Measurements from ENCODE around the gene CD99L2.

Gene CD99L2

DNA sequence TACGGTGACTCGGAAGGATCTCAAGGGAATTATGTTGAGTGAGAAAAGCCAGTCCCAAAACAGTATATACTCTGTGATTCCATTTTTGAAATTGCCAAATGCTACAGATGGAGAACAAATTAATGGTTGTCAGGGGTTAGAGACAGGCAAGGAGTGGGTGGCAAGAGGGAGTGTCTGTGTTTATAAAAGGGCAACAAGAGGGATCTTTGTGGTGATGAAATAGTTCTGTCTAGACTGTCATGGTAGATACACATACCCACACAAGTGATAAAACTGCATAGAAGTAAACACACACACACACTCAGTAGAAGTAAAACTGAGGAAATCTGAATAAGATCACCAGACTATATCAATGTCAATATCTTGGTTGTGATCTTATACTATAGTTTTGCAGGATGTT is 92.7 kb downstream of the CD99L2 start:
- no peaks in the 10 kb centered on the region for H3K4me1 ChIP-seq (ENCODE audit: control insufficient read depth, insufficient read depth, low read length)
- no peak overlapping the region for H3K9ac ChIP-seq (ENCODE audit: low read length in 2 of 2)
- no peaks in the 10 kb centered on the region for H3K36me3 ChIP-seq (ENCODE audit: control insufficient read depth in 2 of 2, insufficient read depth in 2 of 2, low read length in 2 of 2)
- no peaks in the 10 kb centered on the region for H3K27me3 ChIP-seq (ENCODE audit: control insufficient read depth in 1 of 2, insufficient read depth in 2 of 2, low read length in 2 of 2)
- no peak overlapping the region for H3K4me3 ChIP-seq (ENCODE audit: low read length in 2 of 2)
- H3K27ac ChIP-seq (ENCODE audit: low read length): no peak overlapping the region
- no peaks in the 10 kb centered on the region for H3K9me3 ChIP-seq (ENCODE audit: control insufficient read depth in 2 of 2, low read length in 2 of 2)

DNA sequence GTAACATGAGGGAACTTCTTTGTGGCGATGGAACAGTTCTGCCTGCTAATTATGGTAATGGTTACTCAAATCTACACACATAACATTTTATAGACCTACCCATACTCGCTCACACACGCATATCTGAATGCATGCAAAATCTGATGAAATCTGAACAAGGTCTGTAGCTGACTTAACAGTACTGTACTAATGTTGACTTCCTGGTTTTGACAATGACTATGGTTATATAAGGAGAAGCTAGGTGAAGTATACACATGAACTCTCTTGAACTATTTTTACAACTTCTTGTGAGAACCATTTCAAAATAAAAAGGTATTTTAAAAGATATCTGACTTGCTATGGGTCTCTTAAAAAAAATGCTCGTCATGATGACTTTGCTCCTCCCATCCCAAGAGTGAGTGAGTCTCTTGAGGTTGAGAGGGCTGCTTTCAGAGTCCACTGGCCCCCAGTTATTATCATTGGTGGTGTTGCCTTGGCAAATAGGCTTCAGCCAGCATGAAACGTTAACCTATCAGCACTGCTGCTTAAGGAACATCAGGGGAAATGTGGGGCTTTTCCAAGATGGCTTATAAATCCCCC is 105.4 kb downstream of the CD99L2 start:
- no peak overlapping the region for H3K4me3 ChIP-seq (ENCODE audit: low read length in 2 of 2)
- no peak overlapping the region for H3K27ac ChIP-seq (ENCODE audit: low read length)
- H3K9me3 ChIP-seq (ENCODE audit: control insufficient read depth in 2 of 2, low read length in 2 of 2): no peaks in the 10 kb centered on the region
- peaks cover 2 to 8% of the 10 kb centered on the region in 2 donors for H3K36me3 ChIP-seq (ENCODE audit: control insufficient read depth in 2 of 2, insufficient read depth in 2 of 2, low read length in 2 of 2)
- no peaks in the 10 kb centered on the region for H3K27me3 ChIP-seq (ENCODE audit: control insufficient read depth in 1 of 2, insufficient read depth in 2 of 2, low read length in 2 of 2)
- no peak overlapping the region for H3K9ac ChIP-seq (ENCODE audit: low read length in 2 of 2)
- no peaks in the 10 kb centered on the region for H3K4me1 ChIP-seq (ENCODE audit: control insufficient read depth, insufficient read depth, low read length)

DNA sequence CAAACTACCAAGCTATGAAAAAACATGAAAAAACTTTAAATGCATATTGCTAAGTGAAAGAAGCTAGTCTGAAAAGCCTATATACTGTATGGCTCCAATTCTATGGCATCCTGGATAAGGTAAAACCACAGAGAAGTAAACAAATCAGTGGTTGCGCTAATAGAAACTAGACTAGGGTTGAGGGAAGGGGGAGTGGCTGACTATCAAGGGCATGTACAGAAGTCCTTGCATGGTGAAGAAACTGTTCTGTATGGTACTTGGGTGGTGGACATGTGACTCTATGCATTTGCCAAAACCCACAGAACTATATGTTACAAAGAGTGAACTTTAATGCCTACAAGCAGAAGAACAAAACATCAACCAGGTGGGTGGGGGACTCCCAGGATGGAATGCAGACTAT is 108.4 kb downstream of the CD99L2 start:
- no peak overlapping the region for H3K27ac ChIP-seq (ENCODE audit: low read length)
- H3K9me3 ChIP-seq (ENCODE audit: control insufficient read depth in 2 of 2, low read length in 2 of 2): no peaks in the 10 kb centered on the region
- no peak overlapping the region for H3K9ac ChIP-seq (ENCODE audit: low read length in 2 of 2)
- H3K4me3 ChIP-seq (ENCODE audit: low read length in 2 of 2): no peak overlapping the region
- H3K27me3 ChIP-seq (ENCODE audit: control insufficient read depth in 1 of 2, insufficient read depth in 2 of 2, low read length in 2 of 2): no peaks in the 10 kb centered on the region
- peaks cover 2 to 8% of the 10 kb centered on the region in 2 donors for H3K36me3 ChIP-seq (ENCODE audit: control insufficient read depth in 2 of 2, insufficient read depth in 2 of 2, low read length in 2 of 2)
- H3K4me1 ChIP-seq (ENCODE audit: control insufficient read depth, insufficient read depth, low read length): no peaks in the 10 kb centered on the region

DNA sequence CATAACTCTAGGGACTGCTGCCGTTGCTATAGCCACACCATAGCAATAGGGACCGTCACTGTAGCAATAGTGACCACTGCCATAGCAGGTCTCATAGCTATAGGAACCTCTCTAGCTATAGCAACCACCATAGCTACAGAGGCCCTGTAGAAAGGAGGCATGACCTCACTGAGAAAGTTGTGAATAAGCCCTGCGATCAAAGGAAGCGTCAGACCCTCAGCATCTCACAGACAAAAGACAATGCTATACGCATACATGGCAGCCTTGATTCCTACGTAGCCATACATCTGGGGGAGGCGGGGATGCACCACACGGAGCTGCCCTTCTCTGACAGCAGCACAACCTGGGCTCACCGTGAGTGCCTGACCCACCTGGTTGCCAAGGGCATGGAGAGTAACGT is 116.8 kb downstream of the CD99L2 start:
- Histone ChIP-seq H3K27me3 (ENCODE audit: control insufficient read depth in 1 of 2, insufficient read depth in 2 of 2, low read length in 2 of 2) (no peaks in the 10 kb centered on the region), H3K4me3 (ENCODE audit: low read length in 2 of 2) (no peak overlapping the region), H3K36me3 (ENCODE audit: control insufficient read depth in 2 of 2, insufficient read depth in 2 of 2, low read length in 2 of 2) (no peaks in the 10 kb centered on the region), H3K4me1 (ENCODE audit: control insufficient read depth, insufficient read depth, low read length) (no peaks in the 10 kb centered on the region), H3K9me3 (ENCODE audit: control insufficient read depth in 2 of 2, low read length in 2 of 2) (no peaks in the 10 kb centered on the region), H3K27ac (ENCODE audit: low read length) (no peak overlapping the region), H3K9ac (ENCODE audit: low read length in 2 of 2) (no peak overlapping the region)

DNA sequence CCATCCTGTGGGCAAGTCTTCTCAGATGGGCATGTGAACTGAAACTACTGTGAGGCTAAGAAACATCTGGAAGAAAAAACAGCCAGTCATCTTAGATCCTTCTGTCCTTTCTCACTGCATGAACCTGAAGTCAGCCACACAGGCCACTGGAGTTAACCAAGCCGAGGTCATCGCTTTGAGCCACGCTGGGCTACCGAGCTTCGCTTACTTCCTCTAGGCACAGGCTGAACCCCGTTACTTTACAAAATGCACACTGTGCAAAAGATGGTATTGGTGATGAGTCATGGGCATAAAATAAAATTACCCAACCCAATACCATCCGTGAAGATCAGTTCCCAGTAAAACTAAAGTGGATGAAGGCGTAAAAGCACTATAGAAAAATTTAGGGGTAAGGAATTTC is 119.1 kb downstream of the CD99L2 start:
- Histone ChIP-seq H3K9ac (ENCODE audit: low read length in 2 of 2) (no peak overlapping the region), H3K9me3 (ENCODE audit: control insufficient read depth in 2 of 2, low read length in 2 of 2) (no peaks in the 10 kb centered on the region), H3K27ac (ENCODE audit: low read length) (no peak overlapping the region), H3K4me1 (ENCODE audit: control insufficient read depth, insufficient read depth, low read length) (peaks cover 3% of the 10 kb centered on the region), H3K27me3 (ENCODE audit: control insufficient read depth in 1 of 2, insufficient read depth in 2 of 2, low read length in 2 of 2) (no peaks in the 10 kb centered on the region), H3K4me3 (ENCODE audit: low read length in 2 of 2) (no peak overlapping the region), H3K36me3 (ENCODE audit: control insufficient read depth in 2 of 2, insufficient read depth in 2 of 2, low read length in 2 of 2) (no peaks in the 10 kb centered on the region)

DNA sequence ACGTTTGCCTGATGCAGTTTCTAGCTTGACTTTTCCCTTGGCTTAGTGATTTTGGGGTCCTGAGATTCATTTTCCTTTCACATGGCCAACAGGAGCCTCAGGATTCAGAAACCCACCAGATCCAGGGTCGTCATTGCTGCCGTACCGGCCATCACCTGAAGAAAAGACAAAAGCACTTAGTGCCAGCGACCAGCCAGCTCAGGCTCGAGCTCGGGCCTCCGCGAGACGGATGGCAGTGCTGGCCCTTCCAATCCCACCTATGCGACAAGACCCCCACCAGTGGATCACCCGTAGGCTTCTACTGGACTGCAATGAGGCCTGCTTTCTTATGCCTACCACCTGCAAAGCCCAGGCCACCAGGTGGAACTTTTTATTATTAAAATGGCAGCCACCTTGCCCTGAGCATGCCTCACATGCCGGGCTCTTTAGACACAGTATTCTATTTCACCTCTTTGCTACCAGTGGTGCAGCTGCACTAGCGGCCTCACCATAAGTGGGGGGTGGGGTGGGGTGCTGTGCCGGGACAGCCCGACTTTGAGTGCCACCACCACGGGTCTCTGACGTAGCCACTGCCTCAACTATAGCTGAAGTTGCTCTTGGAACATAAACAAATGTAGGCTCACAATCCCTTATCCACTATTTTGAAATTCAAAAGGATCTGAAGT is 121.0 kb downstream of the CD99L2 start:
- no peaks in the 10 kb centered on the region for H3K36me3 ChIP-seq (ENCODE audit: control insufficient read depth in 2 of 2, insufficient read depth in 2 of 2, low read length in 2 of 2)
- no peaks in the 10 kb centered on the region for H3K9me3 ChIP-seq (ENCODE audit: control insufficient read depth in 2 of 2, low read length in 2 of 2)
- H3K9ac ChIP-seq (ENCODE audit: low read length in 2 of 2): no peak overlapping the region
- no peak overlapping the region for H3K27ac ChIP-seq (ENCODE audit: low read length)
- peaks cover 5% of the 10 kb centered on the region for H3K4me1 ChIP-seq (ENCODE audit: control insufficient read depth, insufficient read depth, low read length)
- H3K27me3 ChIP-seq (ENCODE audit: control insufficient read depth in 1 of 2, insufficient read depth in 2 of 2, low read length in 2 of 2): no peaks in the 10 kb centered on the region
- no peak overlapping the region for H3K4me3 ChIP-seq (ENCODE audit: low read length in 2 of 2)

DNA sequence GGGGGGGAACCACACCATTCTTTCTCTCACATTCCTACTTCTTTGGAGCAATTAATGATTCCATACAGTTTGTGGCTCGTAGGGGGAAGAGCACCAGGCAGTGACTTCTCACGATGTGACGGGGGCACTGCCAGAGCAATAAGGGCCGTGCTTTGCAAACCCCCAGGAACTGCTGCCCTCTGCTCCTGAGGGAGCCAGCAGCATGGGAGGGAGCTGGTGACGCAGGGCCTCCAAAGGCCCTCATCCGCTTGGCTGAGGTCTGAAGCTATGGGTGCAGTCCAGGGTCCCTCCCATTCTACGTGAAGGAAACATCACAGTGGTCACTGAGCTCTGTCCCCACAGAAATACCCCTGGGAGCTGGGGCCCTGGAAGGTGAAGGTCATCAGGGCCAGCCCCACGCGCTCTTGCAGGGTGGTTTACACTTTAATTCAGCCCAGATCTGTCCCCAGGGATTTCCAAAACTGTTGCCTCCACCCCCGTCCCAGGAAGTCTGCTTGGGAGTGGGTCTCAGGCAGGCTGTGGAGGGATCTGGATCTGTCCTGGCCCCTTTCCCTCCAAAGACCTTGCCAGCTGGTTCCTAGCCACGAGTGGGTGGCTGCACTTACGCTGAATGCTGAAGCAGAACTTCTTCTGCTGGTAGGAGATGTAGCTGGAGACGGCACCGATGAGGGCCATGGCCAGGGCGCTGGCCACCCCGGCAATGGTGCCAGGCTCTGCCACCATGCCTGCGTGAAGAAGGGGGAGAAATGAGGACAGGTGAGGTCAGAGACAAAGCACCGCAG is 122.7 kb downstream of the CD99L2 start:
- H3K9ac ChIP-seq (ENCODE audit: low read length in 2 of 2): no peak overlapping the region

DNA sequence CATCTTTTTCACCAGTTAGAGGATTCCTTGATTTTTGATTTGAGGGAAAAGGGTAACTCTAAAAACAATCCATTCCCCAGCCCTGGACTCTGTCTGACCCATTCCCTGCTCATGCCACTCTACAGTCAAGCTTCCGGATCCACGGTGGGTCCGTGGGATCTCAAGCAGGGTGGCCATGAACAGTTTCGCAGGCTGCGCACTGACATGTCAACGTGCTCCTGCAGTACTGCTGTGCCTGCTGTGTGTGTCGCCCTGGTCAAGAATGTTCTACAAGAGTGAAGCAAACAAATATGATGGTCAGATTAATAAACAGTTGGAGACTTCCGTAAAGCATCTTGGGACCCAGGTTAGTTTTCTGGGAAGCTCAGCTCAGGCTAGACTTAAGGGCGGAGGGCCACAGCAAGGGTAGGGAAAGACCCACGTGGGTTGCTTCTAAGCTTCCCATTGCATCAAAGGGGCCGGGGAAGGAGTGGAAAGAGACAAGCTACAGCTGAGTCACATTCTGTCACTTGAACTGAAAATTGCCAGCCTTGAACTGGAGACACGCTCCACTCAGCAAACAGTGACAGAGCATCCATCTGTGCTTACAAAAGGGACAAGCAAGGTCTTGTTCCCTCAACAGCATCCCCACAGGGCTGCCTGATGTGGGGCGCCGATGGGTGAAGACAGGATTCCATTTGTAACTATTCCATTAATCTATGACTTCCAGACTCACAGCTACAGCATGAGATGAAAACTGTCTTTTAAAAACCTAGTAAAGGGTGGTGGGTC is 123.5 kb downstream of the CD99L2 start:
- H3K27ac ChIP-seq (ENCODE audit: low read length): no peak overlapping the region
- no peaks in the 10 kb centered on the region for H3K36me3 ChIP-seq (ENCODE audit: control insufficient read depth in 2 of 2, insufficient read depth in 2 of 2, low read length in 2 of 2)
- peaks cover 10% of the 10 kb centered on the region for H3K4me1 ChIP-seq (ENCODE audit: control insufficient read depth, insufficient read depth, low read length)
- no peak overlapping the region for H3K4me3 ChIP-seq (ENCODE audit: low read length in 2 of 2)
- no peaks in the 10 kb centered on the region for H3K9me3 ChIP-seq (ENCODE audit: control insufficient read depth in 2 of 2, low read length in 2 of 2)
- H3K27me3 ChIP-seq (ENCODE audit: control insufficient read depth in 1 of 2, insufficient read depth in 2 of 2, low read length in 2 of 2): peaks cover 0 to 2% of the 10 kb centered on the region in 2 donors
- no peak overlapping the region for H3K9ac ChIP-seq (ENCODE audit: low read length in 2 of 2)

More for the DNA sequence above, 122.7 kb downstream of the CD99L2 start:
- no peaks in the 10 kb centered on the region for H3K36me3 ChIP-seq (ENCODE audit: control insufficient read depth in 2 of 2, insufficient read depth in 2 of 2, low read length in 2 of 2)
- peaks cover 0 to 2% of the 10 kb centered on the region in 2 donors for H3K27me3 ChIP-seq (ENCODE audit: control insufficient read depth in 1 of 2, insufficient read depth in 2 of 2, low read length in 2 of 2)
- no peaks in the 10 kb centered on the region for H3K9me3 ChIP-seq (ENCODE audit: control insufficient read depth in 2 of 2, low read length in 2 of 2)
- peaks cover 10% of the 10 kb centered on the region for H3K4me1 ChIP-seq (ENCODE audit: control insufficient read depth, insufficient read depth, low read length)
- no peak overlapping the region for H3K4me3 ChIP-seq (ENCODE audit: low read length in 2 of 2)
- no peak overlapping the region for H3K27ac ChIP-seq (ENCODE audit: low read length)

DNA sequence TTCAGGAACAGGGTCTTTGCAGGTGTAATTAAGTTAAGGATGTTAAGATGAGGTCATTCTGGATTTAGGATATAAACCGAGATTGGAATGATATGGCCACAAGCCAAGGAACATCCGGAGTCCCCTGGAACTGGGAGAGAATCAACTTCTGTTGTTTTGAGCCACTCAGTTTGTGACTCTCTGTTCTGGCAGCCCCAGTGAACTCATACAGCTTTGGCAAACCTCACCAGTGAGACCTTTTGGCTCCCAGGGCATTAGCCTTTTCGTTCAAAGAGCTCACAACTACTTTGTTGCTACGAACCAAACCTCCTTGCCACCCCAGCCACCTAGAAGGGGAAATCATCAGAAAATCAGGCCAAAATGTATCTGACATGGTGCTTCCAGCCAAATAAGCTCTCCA is 124.8 kb downstream of the CD99L2 start:
- peaks cover 10% of the 10 kb centered on the region for H3K4me1 ChIP-seq (ENCODE audit: control insufficient read depth, insufficient read depth, low read length)
- H3K27ac ChIP-seq (ENCODE audit: low read length): no peak overlapping the region
- no peaks in the 10 kb centered on the region for H3K9me3 ChIP-seq (ENCODE audit: control insufficient read depth in 2 of 2, low read length in 2 of 2)
- H3K36me3 ChIP-seq (ENCODE audit: control insufficient read depth in 2 of 2, insufficient read depth in 2 of 2, low read length in 2 of 2): no peaks in the 10 kb centered on the region
- H3K9ac ChIP-seq (ENCODE audit: low read length in 2 of 2): no peak overlapping the region
- peaks cover 0 to 2% of the 10 kb centered on the region in 2 donors for H3K27me3 ChIP-seq (ENCODE audit: control insufficient read depth in 1 of 2, insufficient read depth in 2 of 2, low read length in 2 of 2)
- H3K4me3 ChIP-seq (ENCODE audit: low read length in 2 of 2): no peak overlapping the region

DNA sequence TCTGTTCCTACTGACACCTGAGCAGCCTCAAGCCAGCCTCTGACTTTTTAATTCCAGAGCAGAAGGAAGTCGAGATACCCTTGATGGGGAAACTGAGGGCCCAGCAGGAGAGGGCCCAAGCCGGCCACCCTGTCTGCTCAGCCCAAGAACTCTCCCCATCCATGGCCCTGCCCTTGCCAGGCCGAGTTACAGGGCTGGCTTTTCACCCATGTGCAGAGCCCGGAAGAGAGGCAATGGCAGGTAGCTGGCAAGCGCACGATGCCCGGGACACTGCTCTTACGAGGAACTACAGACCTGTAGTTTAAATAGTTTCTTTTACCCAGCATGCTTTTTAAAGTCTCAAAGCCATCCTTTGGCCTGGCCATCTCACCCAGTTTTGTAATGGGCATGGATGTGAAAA is 125.4 kb downstream of the CD99L2 start:
- Histone ChIP-seq H3K27me3 (ENCODE audit: control insufficient read depth in 1 of 2, insufficient read depth in 2 of 2, low read length in 2 of 2) (peaks cover 0 to 2% of the 10 kb centered on the region in 2 donors), H3K27ac (ENCODE audit: low read length) (no peak overlapping the region), H3K9me3 (ENCODE audit: control insufficient read depth in 2 of 2, low read length in 2 of 2) (no peaks in the 10 kb centered on the region), H3K9ac (ENCODE audit: low read length in 2 of 2) (no peak overlapping the region), H3K4me1 (ENCODE audit: control insufficient read depth, insufficient read depth, low read length) (peaks cover 10% of the 10 kb centered on the region), H3K36me3 (ENCODE audit: control insufficient read depth in 2 of 2, insufficient read depth in 2 of 2, low read length in 2 of 2) (no peaks in the 10 kb centered on the region), H3K4me3 (ENCODE audit: low read length in 2 of 2) (no peak overlapping the region)
